BLaER1 (cell line): ENCODE results near the gene TMEM163.

ENCODE experiments used
- H3K27ac ChIP-seq: shearing (Covaris generic); formaldehyde crosslinking; 2 replicates; pipeline ENCODE4 v1.8.1; 2022
- H3K27me3 ChIP-seq: shearing (Covaris generic); formaldehyde crosslinking; 2 replicates; pipeline ENCODE4 v1.8.1; 2022
- H3K36me3 ChIP-seq: shearing (Covaris generic); formaldehyde crosslinking; 2 replicates; pipeline ENCODE4 v1.8.1; 2022
- H3K4me1 ChIP-seq: shearing (Covaris generic); formaldehyde crosslinking; 2 replicates; pipeline ENCODE4 v1.8.1; 2022
- H3K4me2 ChIP-seq: shearing (Covaris generic); formaldehyde crosslinking; 2 replicates; pipeline ENCODE4 v1.8.1; 2022
- H3K4me3 ChIP-seq: shearing (Covaris generic); formaldehyde crosslinking; 2 replicates; pipeline ENCODE4 v1.8.1; 2022
- H3K9ac ChIP-seq: shearing (Covaris generic); formaldehyde crosslinking; 2 replicates; pipeline ENCODE4 v1.8.1; 2022
- H3K9me3 ChIP-seq: shearing (Covaris generic); formaldehyde crosslinking; 2 replicates; pipeline ENCODE4 v1.8.1; 2022
- H4K20me1 ChIP-seq: shearing (Covaris generic); formaldehyde crosslinking; 2 replicates; pipeline ENCODE4 v1.8.1; 2022
- Cebpa-rat ChIP-seq: shearing (Covaris generic); IDR thresholded peaks from 2 replicates; pipeline ENCODE4 v1.8.1; 2022

The TMEM163 gene

GRCh38 chr2:134411828-134412638 is 306.8 kb downstream of the TMEM163 start:
- Histone ChIP-seq H3K9ac (peak overlapping the region; percentile 79), H3K4me1 (peaks cover 84% of the 10 kb centered on the region), H3K27ac (peak overlapping the region; percentile 93)

GRCh38 chr2:134411279-134411827 is 307.4 kb downstream of the TMEM163 start:
- Histone ChIP-seq H3K4me1 (peaks cover 91% of the 10 kb centered on the region), H3K4me2 (peak overlapping the region; percentile 86), H3K9me3 (no peaks in the 10 kb centered on the region), H3K4me3 (peak overlapping the region; percentile 50), H3K27ac (peak overlapping the region; percentile 93), H3K27me3 (no peaks in the 10 kb centered on the region), H4K20me1 (no peaks in the 10 kb centered on the region), H3K36me3 (peaks cover 39% of the 10 kb centered on the region), H3K9ac (peak overlapping the region; percentile 79)
- no peak for TF ChIP-seq Cebpa-rat

More at GRCh38 chr2:134411828-134412638, 306.8 kb downstream of the TMEM163 start:
- no peaks in the 10 kb centered on the region for H3K27me3 ChIP-seq
- TF ChIP-seq Cebpa-rat: no peak
- H3K4me2 ChIP-seq: peak overlapping the region; percentile 86
- peaks cover 42% of the 10 kb centered on the region for H3K36me3 ChIP-seq
- no peaks in the 10 kb centered on the region for H3K9me3 ChIP-seq
- H4K20me1 ChIP-seq: no peaks in the 10 kb centered on the region
- H3K4me3 ChIP-seq: peak overlapping the region; percentile 42; the same call in 1 of the 2 replicates

- Histone ChIP-seq H3K9ac (peak overlapping the region; percentile 79), H3K27ac (peak overlapping the region; percentile 93), H3K9me3 (no peaks in the 10 kb centered on the region), H3K4me1 (peaks cover 97% of the 10 kb centered on the region), H3K36me3 (peaks cover 39% of the 10 kb centered on the region), H3K27me3 (no peaks in the 10 kb centered on the region), H4K20me1 (no peaks in the 10 kb centered on the region), H3K4me2 (peak overlapping the region; percentile 86), H3K4me3 (peak overlapping the region; percentile 50)
- no peak for TF ChIP-seq Cebpa-rat
These were observed 308.0 kb downstream of the TMEM163 start for GRCh38 chr2:134410831-134411231.

DNA sequence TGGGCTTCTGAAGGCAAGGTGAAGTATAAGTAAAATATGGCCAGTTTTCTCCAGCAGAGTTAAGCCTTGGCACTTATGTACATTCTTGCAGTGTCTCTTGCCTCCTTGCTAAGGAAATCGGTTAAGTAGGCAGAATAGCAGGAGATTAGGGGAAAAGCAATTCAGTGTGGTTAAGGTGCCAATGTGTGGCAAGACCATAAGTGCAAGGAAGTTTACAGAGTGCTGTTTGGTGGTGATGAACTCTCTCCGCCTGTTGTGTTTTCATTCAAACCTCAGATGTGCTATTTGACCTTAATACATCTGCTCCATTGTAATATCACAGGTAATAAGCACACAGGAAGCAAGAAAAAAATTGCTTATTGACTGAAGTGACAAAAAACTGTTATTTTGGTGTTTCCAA is 308.8 kb downstream of the TMEM163 start:
- H3K4me1 ChIP-seq: peaks cover 97% of the 10 kb centered on the region
- H3K27ac ChIP-seq: peak overlapping the region; percentile 93
- peak overlapping the region; percentile 79 for H3K9ac ChIP-seq
- H3K27me3 ChIP-seq: no peaks in the 10 kb centered on the region
- no peak overlapping the region for H3K4me3 ChIP-seq
- H3K9me3 ChIP-seq: no peaks in the 10 kb centered on the region
- H3K4me2 ChIP-seq: peak overlapping the region; percentile 86
- peaks cover 39% of the 10 kb centered on the region for H3K36me3 ChIP-seq
- TF ChIP-seq Cebpa-rat: no peak
- H4K20me1 ChIP-seq: no peaks in the 10 kb centered on the region

GRCh38 chr2:134408791-134409190 is 310.0 kb downstream of the TMEM163 start:
- no peak overlapping the region for H3K4me3 ChIP-seq
- no peaks in the 10 kb centered on the region for H3K27me3 ChIP-seq
- no peak for TF ChIP-seq Cebpa-rat
- no peaks in the 10 kb centered on the region for H3K9me3 ChIP-seq
- H3K36me3 ChIP-seq: peaks cover 41% of the 10 kb centered on the region
- peak overlapping the region; percentile 93 for H3K27ac ChIP-seq
- H3K4me2 ChIP-seq: peak overlapping the region; percentile 86
- H4K20me1 ChIP-seq: no peaks in the 10 kb centered on the region
- peaks cover 98% of the 10 kb centered on the region for H3K4me1 ChIP-seq
- H3K9ac ChIP-seq: peak overlapping the region; percentile 33; the same call in 1 of the 2 replicates

DNA sequence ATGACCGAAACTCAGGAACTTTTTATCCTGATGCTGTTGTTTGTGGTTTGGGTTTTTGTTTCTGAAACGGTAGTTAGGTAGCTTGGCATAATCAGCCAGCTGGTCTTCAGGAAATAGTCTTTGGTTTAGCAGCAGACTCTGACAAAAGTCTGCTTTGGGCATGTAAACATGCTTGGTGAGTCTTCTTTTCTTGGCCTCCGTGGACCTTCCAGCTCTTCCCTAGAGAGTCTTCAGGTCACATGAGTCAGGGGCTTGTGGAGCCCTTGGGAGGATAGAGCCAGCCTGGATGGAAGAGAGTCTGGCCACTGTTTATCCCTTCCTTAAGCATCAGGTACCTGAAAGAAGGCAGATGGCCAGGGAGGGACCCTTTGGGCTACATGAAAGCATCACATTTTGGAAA is 310.4 kb downstream of the TMEM163 start:
- peak overlapping the region; percentile 86 for H3K4me2 ChIP-seq
- peaks cover 42% of the 10 kb centered on the region for H3K36me3 ChIP-seq
- peak overlapping the region; percentile 33; the same call in 1 of the 2 replicates for H3K9ac ChIP-seq
- no peak for TF ChIP-seq Cebpa-rat
- no peaks in the 10 kb centered on the region for H3K9me3 ChIP-seq
- no peaks in the 10 kb centered on the region for H4K20me1 ChIP-seq
- H3K27me3 ChIP-seq: no peaks in the 10 kb centered on the region
- H3K4me1 ChIP-seq: peaks cover 97% of the 10 kb centered on the region
- H3K4me3 ChIP-seq: no peak overlapping the region
- H3K27ac ChIP-seq: peak overlapping the region; percentile 93

- no peak for TF ChIP-seq Cebpa-rat
- H3K4me1 ChIP-seq: peaks cover 92% of the 10 kb centered on the region
- H3K36me3 ChIP-seq: peaks cover 48% of the 10 kb centered on the region
- no peaks in the 10 kb centered on the region for H4K20me1 ChIP-seq
- H3K4me2 ChIP-seq: peak overlapping the region; percentile 86
- no peaks in the 10 kb centered on the region for H3K9me3 ChIP-seq
- H3K9ac ChIP-seq: peak overlapping the region; percentile 33; the same call in 1 of the 2 replicates
- peak overlapping the region; percentile 93 for H3K27ac ChIP-seq
- H3K4me3 ChIP-seq: no peak overlapping the region
- no peaks in the 10 kb centered on the region for H3K27me3 ChIP-seq
These were observed 311.5 kb downstream of the TMEM163 start for GRCh38 chr2:134407154-134407890.

GRCh38 chr2:134406736-134407135 is 312.1 kb downstream of the TMEM163 start:
- H4K20me1 ChIP-seq: no peaks in the 10 kb centered on the region
- H3K27ac ChIP-seq: peak overlapping the region; percentile 93
- 0 out of 2 replicates have a peak overlapping the region, but pooled peaks have one; percentile 33 for H3K9ac ChIP-seq
- peaks cover 51% of the 10 kb centered on the region for H3K36me3 ChIP-seq
- H3K27me3 ChIP-seq: no peaks in the 10 kb centered on the region
- H3K9me3 ChIP-seq: no peaks in the 10 kb centered on the region
- H3K4me1 ChIP-seq: peaks cover 95% of the 10 kb centered on the region
- H3K4me3 ChIP-seq: no peak overlapping the region
- no peak for TF ChIP-seq Cebpa-rat
- H3K4me2 ChIP-seq: peak overlapping the region; percentile 86

DNA sequence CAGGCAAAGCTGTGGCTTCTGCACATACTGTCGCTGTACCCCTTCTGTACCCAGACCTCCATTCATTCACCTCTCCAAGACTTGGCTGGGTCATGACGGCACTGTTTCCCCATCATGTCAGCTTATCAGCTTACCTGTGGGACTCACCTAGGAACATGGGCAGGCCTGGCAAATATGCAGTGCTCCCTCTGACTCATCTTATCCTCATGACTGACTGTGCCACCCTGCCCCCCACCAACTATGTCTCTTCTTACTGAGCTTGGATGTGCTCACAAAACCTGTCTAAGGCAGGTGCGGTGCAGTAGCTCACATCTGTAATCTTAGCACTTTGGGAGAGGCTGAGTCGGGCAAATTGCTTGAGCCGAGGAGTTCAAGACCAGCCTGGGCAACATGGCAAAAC is 312.5 kb downstream of the TMEM163 start:
- no peak for TF ChIP-seq Cebpa-rat
- peaks cover 54% of the 10 kb centered on the region for H3K36me3 ChIP-seq
- 0 out of 2 replicates have a peak overlapping the region, but pooled peaks have one; percentile 33 for H3K9ac ChIP-seq
- no peaks in the 10 kb centered on the region for H3K9me3 ChIP-seq
- no peaks in the 10 kb centered on the region for H3K27me3 ChIP-seq
- peaks cover 95% of the 10 kb centered on the region for H3K4me1 ChIP-seq
- peak overlapping the region; percentile 86 for H3K4me2 ChIP-seq
- H3K4me3 ChIP-seq: no peak overlapping the region
- H4K20me1 ChIP-seq: no peaks in the 10 kb centered on the region
- H3K27ac ChIP-seq: peak overlapping the region; percentile 93
